NOMO-1 treated with dmso at 0.1 percent for 144 hours (cell line): Measurements from ENCODE around the gene REM1.

ENCODE experiments used
- DNase-seq: peaks from one replicate; lab custom pipeline; 2025; ENCODE audit not compliant: unreplicated experiment; lab: John Stamatoyannopoulos, UW

REM1 gene

GRCh38 chr20:31522731-31523130 is 47.6 kb downstream of the REM1 start:
- no peak for DNase-seq

GRCh38 chr20:31523361-31524283 is 48.5 kb downstream of the REM1 start:
- DNase-seq = peak; percentile 86

GRCh38 chr20:31527266-31527665 is 52.2 kb downstream of the REM1 start:
- DNase-seq = no peak
